HG03108 (cell line): Measurements from ENCODE around the gene CARD14.
"Not testable (repeated sequence)": the region's sequence is repeated elsewhere in the genome, so short reads cannot be mapped to it uniquely, and the experiment has no call there.

Source experiments
- ATAC-seq: cut with Tn5 transposase; IDR thresholded peaks from one replicate; pipeline ENCODE4 v1.9.1; 2021; ENCODE audit warnings: moderate library complexity; ENCODE audit not compliant: unreplicated experiment

CARD14 gene

DNA sequence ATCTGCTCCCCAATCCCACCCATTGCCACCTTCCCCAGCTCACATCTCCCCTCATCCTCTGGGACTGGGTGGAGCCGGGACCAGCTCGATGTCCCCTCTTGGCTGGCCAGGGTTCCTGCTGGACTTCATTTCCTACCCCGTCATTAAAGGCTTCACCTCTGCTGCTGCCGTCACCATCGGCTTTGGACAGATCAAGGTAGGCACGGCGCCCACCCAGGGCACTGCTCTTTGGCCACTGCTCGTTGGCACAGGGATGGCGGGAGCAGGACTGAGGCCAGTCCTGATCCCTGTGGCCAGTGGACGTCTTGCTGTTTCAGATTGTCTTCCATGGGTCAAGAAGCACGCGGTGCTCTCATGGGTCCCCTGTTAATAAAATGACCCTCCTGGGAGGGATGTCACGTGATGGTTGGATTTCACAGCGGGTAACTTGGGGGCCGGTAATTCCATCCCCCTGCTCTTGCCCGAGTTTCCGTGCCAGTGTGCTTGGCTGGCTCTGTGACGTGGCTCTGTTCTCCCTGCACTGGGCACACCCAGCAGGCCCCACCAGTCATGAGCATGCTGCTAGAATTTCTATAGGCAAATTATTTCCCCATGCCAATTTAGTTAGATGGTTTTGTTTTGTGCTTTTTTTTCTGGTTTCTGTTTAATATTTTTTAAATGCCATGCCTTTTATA lies 53.4 kb downstream of the CARD14 start:
- no peak for ATAC-seq

- no peak for ATAC-seq
Observed at GRCh38 chr17:80223838-80224497, 54.1 kb downstream of the CARD14 start.

DNA sequence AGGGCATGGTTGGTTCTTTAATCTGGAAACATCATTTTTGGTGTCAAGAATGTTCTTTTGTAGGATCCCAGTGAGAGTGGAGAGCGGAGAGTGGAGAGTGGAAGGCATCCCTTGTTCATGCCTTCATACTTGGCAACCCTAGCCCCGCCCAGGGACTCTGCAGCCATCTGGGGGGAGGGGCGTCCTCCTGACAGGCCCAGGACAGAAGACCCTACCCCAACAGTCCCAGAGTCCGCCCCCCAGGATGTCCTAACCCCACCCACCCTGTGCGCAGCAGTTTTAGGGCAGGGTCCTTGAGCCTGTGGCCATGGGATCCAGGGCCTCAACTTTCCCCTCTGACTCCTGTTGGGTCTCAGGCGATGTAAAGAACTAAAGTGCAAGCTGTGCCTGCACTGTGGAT lies 54.9 kb downstream of the CARD14 start:
- ATAC-seq: no peak

- no peak for ATAC-seq
Observed at GRCh38 chr17:80225230-80225629, 55.4 kb downstream of the CARD14 start.

- ATAC-seq: no peak
Observed at GRCh38 chr17:80227156-80227555, 57.3 kb downstream of the CARD14 start.

- ATAC-seq: no peak
Observed at GRCh38 chr17:80227666-80228065, 57.8 kb downstream of the CARD14 start.

- ATAC-seq: no peak
Observed at GRCh38 chr17:80228477-80228876, 58.6 kb downstream of the CARD14 start.

GRCh38 chr17:80229011-80229410 lies 59.2 kb downstream of the CARD14 start:
- ATAC-seq: no peak

GRCh38 chr17:80232438-80232837 lies 62.6 kb downstream of the CARD14 start:
- no peak for ATAC-seq

- ATAC-seq: no peak
Observed at GRCh38 chr17:80233202-80233601, 63.4 kb downstream of the CARD14 start.

GRCh38 chr17:80236911-80237310 lies 67.1 kb downstream of the CARD14 start:
- no peak for ATAC-seq

DNA sequence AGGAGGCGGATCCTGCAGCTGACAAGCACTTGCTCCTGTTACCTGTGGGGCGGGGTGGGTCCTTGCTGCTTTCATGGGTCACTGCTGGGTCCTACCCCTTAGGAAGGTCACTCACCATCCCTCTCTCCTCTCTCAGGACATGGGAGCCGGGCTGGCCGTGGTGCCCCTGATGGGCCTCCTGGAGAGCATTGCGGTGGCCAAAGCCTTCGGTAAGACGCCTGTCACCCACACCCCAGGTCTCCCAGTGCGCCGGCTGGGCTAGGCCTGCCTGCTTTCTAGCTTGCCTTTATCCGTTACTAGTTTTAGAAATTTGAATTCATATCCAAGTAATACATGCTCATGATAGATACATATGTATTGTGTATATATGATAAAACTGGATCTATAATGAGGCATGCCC lies 67.6 kb downstream of the CARD14 start:
- ATAC-seq: no peak

- ATAC-seq: no peak
Observed at GRCh38 chr17:80242505-80242904, 72.7 kb downstream of the CARD14 start.

DNA sequence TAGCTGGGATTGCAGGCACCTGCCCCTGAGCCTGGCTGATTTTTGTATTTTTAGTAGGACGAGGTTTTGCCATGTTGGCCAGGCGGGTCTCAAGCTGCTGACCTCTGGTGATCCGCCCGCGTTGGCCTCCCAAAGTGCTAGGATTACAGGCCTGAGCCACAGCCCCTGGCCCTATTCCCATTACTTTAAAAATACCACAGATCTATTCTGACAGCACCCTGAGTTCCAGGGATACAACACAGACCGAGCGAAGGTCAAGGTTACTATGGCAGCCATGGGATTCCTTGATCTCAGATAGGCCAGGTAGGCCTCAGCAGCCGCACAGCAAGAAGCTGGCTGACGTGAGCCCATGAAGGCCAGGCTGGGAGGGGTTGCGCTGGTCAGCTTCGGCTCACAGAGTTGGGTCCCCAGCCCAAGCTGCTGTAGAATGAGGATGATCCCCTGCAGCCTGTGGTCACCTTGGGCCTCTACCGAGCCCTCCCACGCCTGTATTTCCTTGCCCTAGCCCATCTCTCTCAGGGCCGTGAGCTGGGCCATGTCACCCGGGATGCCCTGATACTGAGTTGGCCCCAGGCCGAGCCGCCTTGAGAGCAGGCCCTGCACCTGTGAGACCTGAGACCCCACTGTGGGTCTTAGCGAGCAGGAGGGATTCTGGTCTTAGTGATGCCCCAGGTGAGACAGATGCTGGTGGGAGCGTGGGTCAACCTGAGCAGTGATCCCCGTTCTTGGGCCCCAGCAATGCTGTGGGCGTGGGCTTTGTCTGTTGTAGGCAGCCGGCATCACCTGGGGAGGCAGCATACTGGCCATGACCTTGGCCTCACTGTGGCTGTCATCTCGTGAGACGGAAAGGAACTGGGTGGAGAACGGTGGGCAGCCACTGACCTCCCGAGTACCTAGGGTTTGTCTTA lies 74.0 kb downstream of the CARD14 start:
- ATAC-seq: no peak

DNA sequence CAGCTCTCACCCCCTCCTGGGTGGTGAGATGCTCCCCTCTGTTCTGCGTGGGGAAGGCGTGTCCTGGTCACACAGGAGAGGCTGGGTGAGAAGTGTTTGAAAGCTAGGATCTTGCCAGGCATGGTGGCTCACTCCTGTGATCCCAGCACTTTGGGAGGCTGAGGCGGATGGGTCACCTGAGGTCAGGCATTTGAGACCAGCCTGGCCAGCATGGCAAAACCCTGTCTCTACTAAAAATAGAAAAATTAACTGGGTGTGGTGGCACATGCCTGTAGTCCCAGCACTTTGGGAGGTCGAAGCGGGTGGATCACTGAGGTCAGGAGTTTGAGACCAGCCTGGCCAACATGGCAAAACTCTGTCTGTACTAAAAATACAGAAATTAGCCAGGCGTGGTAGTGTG lies 74.6 kb downstream of the CARD14 start:
- ATAC-seq: not testable (repeated sequence)

DNA sequence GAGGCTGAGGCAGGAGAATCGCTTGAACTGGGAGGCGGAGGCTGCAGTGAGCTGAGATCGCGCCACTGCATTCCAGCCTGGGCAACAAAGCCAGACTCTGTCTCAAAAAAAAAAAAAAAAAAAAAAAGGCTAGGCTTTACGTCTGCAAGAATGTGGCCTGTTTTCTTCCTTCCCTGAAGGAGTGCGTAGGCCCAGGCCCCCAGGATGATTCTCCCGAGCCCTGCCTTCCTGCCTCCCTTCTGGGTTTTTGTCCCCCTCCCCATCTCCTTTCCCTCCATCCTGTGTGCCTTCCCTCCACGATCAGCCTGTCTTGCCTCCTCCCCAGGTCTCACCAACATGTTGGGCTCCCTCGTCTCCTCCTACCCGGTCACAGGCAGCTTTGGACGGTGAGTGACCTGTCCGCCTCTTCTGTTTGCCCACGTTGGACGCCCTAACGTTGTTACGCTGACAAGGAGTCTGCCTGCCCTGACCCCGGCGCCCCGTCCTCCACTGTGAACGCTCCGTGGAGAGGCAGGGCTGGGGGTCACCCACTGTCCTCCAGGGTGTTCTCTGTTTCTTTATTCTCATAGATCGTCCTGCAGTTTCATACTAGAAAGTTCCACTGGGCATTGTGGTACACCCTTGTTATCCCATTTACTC lies 75.2 kb downstream of the CARD14 start:
- no peak for ATAC-seq

GRCh38 chr17:80245566-80246265 lies 75.9 kb downstream of the CARD14 start:
- ATAC-seq: no peak

DNA sequence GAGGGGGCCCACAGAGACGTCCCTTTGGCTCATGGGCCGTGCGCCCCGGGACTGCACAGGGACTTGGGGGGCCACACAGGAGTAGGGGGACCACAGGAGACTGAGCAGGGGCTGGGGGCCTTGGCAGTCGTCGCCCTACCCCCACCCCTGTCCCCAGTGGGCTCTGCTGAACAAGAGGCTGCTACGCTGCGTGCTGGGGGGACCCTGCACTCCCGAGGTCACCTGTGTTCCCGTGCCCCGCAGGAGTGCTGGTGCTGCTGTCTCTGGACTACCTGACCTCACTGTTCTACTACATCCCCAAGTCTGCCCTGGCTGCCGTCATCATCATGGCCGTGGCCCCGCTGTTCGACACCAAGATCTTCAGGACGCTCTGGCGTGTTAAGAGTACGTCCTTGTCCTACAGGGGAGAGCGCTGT lies 76.4 kb downstream of the CARD14 start:
- no peak for ATAC-seq

DNA sequence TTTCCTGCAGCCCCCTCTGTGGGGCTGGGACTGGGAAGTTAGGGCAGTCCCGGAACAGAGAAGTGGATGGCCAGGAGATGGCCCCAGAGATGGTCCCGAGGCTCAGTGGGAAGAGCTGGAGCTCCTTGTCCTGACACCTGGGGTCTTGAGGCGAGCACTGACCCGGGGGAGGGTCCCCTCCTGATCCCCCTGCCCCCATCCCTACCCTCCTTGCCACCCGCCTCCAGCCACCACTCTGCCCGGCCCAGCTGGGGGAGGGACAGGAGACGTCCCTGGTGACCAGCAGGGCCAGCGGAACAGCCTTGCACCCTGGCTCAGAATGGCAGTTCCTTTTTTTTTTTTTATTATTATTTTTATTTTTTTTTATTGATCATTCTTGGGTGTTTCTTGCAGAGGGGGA lies 76.9 kb downstream of the CARD14 start:
- ATAC-seq: no peak

DNA sequence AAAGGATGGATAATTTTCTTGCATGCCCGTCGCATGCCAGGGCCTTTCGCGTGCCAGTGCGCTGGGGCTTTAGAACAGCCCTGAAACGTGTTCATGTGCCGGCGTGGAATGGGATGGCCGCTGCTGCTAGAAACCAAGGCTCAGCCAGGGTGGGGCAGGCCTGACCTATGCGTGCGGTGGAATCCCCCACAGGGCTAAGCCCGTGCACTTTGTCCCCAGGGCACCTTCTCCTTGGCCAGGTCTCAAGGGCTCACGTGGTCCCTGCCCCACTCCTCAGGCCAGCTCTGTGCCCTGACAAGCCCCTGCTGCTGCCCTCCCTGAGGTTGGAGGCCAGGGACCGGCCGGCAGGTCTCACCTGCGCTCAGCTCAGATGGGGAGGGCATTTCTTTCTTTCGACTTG lies 77.7 kb downstream of the CARD14 start:
- ATAC-seq: no peak
